NCI-H460 (cell line): Measurements from ENCODE around the gene KDM7A. TPM values are rescaled to one million over a fixed set of nuclear protein-coding genes. Genes with fewer than 3 reads are reported as not detected.

Experiments
- DNase-seq: peaks from one replicate; pipeline ENCODE4 v3.0.0-alpha.2; 2016; ENCODE audit warnings: low read depth; ENCODE audit errors: extremely low read depth
- polyA plus RNA-seq: library from polyadenylated mRNA; depleted of rRNA; stranded (reverse); fragments of >200 nt; gene quantifications from 2 replicates; pipeline ENCODE4 v1.2.3, GENCODE V29; 2014; cell fraction: nucleus; rRNA removed
- total RNA-seq: library from RNA; depleted of rRNA; stranded (reverse); fragments of >200 nt; shearing (Covaris generic); gene quantifications from 2 replicates; pipeline ENCODE4 v1.2.3, GENCODE V29; 2014; rRNA removed

The KDM7A gene, protein sequence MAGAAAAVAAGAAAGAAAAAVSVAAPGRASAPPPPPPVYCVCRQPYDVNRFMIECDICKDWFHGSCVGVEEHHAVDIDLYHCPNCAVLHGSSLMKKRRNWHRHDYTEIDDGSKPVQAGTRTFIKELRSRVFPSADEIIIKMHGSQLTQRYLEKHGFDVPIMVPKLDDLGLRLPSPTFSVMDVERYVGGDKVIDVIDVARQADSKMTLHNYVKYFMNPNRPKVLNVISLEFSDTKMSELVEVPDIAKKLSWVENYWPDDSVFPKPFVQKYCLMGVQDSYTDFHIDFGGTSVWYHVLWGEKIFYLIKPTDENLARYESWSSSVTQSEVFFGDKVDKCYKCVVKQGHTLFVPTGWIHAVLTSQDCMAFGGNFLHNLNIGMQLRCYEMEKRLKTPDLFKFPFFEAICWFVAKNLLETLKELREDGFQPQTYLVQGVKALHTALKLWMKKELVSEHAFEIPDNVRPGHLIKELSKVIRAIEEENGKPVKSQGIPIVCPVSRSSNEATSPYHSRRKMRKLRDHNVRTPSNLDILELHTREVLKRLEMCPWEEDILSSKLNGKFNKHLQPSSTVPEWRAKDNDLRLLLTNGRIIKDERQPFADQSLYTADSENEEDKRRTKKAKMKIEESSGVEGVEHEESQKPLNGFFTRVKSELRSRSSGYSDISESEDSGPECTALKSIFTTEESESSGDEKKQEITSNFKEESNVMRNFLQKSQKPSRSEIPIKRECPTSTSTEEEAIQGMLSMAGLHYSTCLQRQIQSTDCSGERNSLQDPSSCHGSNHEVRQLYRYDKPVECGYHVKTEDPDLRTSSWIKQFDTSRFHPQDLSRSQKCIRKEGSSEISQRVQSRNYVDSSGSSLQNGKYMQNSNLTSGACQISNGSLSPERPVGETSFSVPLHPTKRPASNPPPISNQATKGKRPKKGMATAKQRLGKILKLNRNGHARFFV
- total RNA-seq, result 8.8 and 11.0 TPM in 2 replicates
- polyA plus RNA-seq, result 0.97 and 1.9 TPM in 2 replicates

DNA sequence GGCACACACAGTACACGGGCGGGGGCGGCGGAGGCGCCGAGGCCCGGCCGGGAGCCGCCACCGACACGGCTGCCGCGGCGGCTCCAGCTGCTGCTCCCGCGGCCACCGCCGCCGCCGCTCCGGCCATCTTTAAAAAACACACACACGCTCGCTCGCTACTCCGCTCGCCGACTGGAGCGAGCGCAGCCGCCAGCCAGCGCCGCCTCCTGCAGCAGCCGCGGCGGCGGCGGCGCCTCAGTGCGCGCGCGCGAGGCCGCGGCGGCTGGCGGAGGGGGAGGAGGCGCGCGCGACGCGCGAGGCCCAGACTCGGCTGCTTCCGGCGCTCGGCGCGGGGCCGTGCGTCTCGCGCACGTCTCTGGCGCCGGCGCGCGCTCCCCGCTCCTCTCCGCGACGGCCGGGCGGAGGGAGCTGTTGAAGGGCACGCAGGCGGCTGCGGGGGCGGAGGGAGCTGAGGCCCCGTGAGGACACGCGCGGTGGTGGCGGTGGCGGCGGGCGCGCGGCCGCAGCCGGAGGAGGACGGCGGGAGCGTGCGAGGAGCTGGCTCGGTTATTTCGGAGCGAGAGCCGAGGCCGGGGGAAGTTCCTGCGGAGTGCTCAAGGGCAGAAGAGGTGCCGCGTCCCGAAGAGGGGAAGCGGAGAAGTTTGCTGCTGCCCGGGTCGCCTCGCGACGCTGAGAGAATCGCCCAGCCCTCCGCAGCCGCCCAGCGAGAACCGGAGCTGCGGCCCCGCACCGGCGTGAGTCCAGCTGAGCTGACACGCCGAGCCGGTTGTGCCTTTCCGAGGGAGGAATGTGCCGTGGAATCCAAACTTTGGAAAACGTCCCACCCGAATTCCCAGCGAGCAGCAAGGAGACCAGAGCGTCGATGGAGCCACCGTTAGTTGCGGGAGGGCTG lies at the start of gene KDM7A:
Gene KDM7A (minus strand): TSS at position 173 of the 892 bp plus-strand sequence. CDS start 46 bp downstream, at position 127.
- DNase-seq, result peak; percentile 86

DNA sequence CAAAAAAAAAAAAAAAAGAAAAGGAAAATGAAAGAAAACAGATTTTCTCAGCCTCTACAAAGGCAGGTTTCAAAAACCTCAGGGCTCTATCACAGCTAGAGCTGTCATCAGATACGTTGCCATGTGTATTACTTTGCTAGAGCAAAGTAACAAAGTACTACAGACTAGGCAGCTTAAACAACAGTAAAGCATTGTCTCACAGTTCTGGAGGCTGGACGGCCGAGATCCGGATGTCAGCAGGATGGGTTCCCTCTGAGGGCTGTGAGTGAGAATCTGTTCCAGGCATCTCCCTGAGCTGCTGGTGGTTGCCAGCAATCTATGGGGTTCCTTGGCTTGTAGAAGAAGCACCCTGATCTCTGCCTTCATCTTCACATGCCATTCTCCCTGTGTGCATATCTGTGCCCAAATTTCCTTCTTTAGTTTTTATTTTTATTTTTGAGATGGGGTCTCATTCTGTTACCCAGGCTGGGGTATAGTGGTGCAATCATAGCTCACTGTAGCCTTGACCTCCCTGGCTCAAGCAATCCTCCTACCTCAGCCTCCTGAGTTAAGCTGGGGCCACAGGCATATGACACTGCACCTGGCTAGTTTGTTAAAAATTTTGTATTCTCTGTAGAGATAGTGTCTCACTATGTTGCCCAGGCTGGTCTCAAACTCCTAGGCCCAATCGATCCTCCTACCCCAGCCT lies 48.9 kb upstream of the KDM7A start:
- no peak for DNase-seq

DNA sequence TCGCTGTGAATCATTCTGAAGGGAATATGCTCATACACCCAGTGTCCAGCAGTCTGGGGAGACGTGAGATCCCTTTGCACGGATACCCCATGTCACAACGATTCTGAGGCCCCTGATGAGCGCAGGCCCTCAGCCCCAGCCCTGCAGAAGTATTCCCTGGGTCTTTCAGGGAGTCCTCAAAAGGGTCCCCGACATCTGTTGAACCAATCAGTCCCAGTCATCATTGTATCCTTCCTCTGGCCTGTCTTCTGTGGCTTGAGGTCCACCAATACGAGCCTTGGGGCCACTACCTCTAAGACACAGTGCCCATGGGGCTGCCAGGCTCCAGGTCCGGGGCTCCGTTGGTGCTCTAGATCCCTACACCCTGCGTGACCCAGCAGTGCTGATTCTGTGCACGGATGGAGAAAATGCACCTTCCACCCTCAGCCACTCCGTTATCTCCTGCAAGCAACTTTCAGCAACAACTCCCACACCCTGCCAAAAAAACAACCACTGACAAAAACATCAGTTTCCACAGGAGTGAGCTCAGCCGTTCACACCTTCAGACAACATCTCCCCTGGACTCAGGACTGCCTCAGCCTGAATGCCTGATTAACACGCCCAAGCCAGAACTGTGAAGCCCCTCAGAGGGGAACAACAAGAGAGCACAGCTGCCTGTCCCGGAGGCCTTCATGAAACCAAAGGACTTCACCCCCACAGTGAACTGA lies 46.9 kb upstream of the KDM7A start:
- DNase-seq, result no peak

DNA sequence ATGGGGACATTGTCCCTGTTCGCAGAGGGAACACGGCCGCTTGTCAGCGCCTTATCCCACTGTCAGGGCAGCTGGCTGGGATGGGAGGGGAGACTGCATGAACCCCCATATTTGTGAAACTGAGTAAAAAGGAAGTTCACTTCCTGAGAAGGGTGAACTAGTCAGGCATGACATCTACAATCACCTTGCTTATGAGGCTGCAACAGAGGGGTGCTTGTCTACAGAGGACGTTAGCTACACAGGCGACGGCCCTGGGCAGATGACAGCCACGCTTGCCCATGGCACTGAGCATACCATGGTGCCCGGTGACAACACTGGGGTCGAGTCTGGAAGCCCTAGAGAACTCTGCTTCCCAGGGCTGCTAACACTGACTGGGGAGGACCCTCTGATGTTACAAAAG lies 46.0 kb upstream of the KDM7A start:
- no peak for DNase-seq

DNA sequence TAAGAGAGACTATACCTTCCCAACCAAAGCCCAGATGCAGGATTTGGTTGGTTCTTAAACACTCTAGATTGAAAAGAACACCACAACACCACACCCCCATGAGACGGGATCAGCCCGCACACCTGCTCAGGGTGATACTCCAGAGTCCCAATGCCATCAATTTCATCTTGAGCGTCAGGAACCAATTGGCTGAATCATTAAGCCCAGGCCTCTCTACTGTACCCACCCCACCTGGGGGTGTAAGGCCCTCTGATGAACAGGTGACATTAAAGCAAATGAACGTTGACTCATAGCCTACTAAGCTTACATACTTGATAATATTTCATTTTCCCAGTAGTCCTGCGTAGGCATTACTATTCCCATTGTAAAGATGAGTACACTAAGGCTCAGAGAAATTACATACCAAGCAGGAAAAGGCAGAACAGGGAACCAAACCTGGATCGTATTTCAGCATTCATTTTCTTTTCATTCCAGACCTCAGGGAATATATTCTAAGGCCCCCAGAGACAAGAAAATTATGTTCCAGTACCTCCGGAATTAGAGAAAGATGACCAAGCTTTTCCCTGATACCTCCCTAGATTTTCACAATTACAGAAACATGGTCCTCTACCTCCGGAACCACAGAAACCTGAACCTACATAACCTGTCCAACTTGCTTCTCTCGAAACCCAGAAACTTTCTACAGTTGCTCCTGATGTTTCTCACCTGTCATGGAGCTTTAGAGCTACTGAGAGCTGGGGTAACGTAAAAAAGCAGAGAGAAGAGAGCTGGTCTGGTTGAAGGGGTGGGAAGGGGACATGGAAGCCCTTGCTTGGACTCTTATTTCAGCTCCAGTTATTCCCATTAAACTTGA lies 43.1 kb upstream of the KDM7A start:
- no peak for DNase-seq

DNA sequence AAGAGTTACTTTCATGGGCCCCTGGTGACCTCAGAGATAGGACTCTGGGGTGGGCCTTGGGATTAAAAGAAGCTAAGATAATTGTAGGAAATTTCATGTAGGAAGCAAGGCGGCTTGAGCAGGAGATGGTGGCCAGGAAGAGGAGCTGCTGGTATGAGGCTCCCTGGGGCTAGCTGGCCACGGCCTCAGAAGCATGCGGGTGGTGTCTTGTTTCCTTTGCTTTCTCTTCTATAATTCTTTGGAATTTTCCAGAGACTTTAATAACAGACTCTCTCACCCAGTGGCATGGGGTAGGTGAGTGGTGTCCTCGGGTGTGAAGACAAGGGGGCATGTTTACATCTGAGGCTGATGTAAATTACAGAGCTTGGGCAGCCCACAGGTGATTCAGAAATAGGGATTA lies 41.9 kb upstream of the KDM7A start:
- DNase-seq, result no peak

DNA sequence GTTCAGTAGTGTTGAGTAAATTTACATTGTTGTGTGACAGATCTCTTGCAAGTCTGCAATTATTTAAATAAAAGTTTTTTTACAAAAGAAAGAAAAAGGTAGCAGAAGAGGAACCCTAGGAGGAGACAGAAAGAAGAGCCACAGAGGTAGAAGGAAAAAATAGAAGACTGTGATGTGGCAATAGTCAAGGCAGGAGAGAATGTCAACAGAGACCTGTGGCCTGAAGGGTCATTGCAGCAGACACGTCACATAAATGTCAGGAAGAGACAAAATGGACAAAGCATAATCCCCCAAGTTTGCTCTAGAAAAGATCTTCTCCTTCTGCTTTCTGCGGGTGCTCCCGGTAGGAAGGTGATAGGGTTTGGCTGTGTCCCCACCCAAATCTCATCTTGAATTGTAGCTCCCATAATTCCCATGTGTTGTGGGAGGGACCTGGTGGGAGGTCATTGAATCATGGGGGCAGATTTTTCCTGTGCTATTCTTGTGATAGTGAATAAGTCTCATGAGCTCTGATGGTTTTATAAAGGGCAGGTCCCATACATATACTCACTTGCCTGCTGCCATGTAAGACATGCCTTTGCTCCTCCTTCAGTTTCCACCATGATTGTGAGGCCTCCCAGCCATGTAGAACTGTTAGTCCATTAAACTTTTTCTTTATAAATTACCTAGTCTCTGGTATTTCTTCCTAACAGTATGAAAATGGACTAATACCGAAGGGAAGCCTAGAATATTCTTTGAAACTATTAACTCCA lies 41.1 kb upstream of the KDM7A start:
- DNase-seq, result no peak

DNA sequence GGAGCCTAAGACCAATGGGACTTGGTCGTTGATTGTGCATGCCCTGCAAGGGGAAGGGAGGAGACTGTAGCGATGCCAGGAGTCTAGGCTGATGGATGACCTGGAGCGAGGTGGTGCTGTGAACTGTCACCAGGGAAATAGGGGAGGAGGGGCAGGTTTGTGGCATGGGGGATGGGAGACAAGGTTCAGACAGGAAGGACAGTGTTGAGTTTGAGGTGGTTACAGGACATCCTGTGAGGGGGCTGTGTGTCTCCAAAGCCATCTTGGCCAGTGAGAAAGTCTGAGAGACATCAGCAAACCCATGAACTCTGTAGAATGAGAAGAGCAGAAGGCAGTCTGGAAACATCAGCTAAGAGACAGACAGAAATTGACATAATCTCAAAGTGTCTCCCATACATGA lies 38.5 kb upstream of the KDM7A start:
- DNase-seq, result no peak

DNA sequence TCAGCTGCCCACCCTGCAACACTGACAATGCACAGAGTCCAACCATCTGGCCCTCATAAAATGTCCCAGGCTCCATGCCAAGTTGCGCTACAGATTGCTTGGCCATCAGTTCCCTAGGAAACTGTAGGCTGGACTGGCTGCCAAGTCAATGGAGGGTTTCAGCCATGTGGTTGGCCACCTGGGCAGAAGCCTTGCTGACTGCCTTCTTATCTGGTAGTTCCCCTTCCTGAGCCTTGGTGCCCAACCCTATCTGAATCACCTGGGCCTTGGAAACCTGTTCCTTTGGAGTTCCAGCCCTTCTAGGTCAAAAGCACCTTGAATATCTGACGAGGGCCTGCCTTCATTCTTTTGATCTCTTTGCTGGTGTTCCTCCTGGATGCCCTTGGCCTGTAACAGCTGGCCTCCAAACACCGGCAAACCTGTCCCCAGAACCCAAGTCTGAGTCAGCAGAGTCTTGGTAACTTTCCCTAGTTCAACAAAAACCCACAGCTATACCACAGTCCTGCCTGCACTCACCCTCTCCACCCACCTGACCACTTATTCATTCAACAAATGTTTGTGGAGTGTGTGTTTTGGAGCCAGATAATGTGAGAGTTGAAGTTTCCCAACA lies 37.4 kb upstream of the KDM7A start:
- DNase-seq, result no peak

DNA sequence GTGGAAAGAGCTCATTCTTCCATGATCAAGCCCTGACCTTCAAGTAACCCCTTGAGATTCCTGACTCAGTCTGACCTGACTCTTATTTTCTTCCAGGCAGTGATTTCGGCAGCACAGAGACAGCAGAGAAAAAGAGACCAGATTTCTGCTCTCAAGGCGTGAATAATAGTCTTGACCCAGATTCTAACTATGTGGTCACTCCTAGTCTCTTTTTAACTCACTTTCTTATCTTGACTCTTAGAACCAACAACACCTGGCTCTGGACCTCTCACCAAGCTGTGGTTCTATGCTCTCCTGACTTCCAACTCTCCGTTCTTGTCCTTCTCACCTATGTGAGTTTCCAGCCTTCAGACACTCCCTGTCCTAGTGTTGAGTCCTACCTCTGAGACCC lies 36.9 kb upstream of the KDM7A start:
- DNase-seq, result no peak

DNA sequence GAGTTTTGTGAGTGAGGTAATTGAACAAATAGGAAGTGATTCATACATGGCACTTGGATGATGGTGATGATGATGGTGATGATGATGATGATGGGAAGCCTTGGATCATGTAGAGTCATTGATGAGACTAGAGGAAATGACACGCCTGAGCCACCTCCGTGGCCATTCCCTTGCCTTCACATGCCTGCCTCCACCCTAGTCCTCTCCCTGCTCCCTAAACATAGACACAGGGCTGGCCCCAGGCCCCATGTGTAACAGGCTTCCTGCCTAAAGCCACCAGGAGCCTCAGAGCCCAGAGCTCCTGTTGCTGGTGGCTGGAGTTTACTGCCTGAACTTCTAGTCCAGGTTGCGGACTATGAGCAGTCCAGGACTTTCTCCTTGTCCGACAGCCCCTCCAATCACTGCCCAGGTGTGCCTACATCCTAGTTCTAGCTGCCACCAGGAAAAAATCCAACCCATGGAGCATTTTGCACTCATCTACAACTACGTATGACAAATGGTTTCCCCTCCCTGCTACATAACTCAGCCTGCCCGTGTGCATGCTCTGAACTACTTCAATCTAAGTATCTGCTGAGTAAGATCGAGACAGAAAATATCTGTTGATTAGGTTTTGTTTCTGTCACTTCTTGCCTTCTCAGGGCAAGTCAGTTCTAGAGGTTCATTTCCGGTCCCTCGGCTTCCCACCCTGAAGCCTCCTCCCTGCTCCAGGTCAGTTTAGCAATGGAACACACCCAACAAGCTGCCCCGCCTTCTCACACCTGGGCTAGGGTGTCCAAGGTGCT lies 35.5 kb upstream of the KDM7A start:
- no peak for DNase-seq

DNA sequence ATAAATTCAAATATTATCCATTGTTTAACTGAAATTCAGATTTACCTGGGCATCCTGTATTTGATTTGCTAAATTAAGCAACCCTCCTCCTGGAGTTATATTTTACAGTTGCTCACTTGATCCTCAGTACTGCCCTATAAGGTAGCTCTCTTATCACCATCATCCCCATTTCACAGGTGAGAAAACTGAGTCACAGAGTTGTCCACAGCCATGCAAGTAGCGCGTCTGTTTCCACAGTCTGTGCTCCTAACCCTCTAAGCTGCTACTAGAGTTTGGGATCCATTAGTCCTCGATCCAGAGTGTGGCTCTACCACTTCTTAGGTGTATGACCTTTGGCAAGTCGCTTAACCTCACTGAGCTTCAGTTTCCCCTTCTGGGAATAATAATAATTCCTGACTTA lies 34.9 kb upstream of the KDM7A start:
- DNase-seq, result no peak

DNA sequence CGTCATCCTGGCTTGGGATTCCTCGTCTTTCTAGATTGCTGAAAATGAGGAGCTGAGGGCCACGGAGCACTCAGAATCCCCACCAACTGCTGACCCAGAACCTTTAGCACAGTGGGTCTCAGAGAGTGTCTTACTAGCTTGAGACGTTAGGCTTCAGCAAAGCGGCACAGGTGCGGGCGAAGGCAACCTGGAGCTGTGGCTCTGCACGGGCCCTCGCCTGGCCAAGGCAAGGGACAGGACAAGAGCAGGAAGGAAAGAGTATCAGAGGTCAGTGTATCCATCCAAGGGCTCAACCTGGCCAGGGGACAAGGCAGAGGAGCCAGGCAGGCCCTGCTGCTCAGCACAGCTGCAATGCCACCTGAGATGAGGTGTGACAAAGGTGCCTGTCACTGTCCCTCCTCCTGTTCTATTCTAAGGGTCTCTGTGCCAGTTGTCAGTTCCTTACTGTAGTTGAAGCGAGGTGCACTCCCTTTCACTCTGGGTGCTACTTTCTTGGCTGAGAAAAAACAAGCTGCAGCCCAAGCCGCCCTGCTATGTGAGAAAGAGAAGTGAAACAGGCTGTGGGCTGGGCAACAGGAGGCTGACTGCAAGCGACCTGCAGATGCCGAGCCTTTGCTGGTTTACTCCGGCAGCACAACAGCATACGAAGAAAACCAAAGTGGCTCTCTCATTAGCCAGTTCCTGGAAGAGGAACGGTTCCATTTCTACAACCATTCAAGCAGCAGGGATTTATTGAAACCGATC lies 33.3 kb upstream of the KDM7A start:
- DNase-seq, result no peak

DNA sequence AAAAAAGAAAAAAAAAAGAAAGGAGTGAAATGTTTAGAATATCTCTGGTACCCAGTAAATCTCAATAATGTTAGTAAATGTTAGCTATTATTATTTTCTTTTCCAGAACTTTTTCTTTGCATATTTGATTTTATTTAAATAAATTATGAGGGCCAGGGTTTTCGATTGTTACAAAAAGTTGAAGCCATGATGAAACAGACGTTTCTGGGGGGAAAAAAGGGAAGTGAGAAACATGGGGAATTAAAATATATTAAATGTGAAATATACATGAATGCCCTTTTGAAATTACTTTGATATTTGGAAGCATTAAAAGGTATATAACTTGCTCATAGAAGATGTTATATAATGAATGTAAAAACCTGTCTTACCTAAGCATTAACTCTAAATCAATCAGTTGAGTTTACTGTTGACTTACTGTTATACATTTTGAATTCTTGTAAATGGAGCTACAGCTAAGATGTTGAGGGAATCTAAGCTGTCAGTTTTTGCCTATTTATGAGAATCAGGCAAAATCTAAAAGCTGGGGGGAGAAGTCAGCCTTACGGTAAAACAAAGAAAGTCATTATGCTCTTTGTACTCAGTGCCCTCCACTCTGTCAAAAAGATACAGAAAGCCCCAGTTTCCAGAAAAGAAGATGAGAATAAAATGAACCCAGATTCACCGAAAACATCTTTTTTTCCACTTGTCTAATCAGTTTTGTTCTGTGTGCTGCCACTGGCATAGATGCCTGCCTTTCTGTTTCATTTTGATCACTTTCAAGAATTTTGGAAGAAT lies 30.0 kb upstream of the KDM7A start:
- DNase-seq, result no peak

DNA sequence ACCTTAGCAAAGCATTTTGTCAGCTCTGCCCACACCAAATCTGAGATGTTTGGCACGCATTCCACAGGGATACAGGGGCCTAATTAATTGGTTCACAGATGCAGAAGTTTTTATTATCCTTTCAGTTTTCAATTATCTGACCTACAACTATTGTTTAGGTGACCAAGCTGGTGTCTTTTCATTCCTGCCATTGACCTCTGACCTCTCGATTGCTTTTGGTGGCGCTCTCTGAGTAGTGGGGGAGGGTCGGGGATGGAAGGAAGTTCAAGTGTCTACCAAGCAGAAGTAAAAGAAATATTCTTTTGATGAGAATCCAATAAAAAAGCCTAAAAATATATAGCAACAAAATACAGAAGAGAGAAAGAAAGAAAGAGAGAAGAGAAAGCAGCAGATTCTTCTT lies 28.8 kb upstream of the KDM7A start:
- DNase-seq, result no peak
